GM12873 (cell line): Measurements from ENCODE around the gene MTERF4.

Experiments
- CTCF ChIP-seq: IDR thresholded peaks from 2 replicates; pipeline ENCODE4 v1.5.1; 2012; ENCODE audit warnings: low read depth, mild to moderate bottlenecking, moderate library complexity, low read length, control low read depth; ENCODE audit not compliant: insufficient read depth; ENCODE audit errors: missing control alignments

MTERF4 gene

DNA sequence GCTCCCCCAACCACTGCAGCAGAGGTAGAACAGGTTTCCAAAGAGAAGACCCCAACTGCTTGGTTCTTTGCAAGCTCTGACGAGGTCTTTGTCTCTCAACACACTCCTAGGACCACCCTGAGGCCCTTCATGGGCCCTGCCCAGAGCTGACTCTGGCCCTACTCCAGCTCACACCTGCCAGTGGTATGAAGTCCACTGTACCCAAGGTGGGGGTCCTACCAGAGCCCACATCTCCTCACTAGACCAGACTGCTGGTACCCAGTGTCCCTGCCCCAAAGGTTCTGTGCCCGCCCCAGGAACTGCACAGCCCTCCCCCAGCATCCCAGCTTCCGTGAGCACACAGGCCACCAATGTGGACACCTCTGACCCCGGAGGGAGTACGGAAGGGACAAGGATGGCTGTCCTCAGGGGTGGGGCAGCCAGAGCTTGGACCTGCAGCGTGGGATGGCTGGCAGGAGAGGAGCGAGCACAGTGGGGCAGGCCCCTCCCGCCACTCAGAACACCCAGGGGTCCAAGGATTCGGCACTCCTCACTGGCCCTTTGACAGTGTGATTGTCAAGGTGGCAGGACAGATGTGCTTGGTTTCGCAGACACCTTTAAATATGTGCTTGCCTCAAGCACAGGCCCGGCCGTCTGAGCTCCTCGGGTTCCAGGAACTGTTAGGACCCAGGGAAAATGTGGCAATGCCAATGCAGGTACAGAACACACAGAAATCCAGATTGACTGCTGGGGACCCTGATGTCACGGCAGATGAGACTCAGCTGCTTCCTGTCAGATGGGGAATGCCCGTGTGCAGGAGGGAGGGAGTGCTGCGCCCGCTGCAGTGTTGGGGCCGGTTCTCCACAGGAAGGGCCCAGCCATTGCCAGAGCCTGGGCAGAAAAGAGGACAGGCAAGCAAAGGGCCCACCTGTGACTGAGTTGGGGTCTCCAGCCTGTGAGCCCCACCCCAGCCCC is 51.2 kb downstream of the MTERF4 start:
- TF ChIP-seq CTCF = no peak

DNA sequence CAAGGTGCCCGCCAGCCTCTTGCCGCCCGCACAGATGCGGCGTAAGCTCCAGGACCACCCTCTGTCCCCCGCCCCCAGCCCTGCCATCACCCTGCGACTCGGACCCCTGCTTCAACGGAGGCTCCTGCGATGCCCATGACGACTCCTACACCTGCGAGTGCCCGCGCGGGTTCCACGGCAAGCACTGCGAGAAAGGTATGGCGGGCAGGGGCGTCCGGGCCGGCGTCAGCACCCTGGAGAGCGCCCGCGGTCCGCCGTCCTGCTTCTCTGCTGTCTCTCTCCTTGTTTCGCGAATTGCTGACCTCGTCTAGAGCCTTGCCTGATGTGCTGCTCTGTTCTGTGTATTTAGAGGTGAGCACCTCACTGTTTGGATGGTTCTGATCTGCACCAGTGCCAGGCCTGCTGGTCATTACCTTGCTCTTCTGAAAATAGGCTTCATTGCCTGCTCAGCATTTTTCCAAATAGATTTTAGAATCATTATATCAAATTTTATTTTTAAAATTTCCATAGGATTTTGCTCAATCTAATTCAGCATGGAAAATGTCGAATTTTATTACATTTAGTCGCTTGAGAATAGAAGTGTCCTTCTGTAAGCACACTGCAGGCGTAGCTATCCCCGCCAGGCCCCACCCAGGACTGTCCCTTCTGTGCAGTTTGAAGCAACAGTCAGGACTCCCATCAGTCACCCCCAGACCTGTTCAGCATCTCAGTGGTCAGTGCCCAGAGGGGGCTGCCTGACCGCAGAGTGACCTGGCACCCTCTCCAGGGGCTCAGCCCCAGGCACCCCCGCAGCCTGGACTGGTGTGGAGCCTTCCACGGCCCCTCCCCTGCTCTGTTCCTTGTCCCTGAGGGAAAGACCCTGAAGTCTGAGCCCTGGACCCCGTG is 52.1 kb downstream of the MTERF4 start:
- no peak for TF ChIP-seq CTCF

DNA sequence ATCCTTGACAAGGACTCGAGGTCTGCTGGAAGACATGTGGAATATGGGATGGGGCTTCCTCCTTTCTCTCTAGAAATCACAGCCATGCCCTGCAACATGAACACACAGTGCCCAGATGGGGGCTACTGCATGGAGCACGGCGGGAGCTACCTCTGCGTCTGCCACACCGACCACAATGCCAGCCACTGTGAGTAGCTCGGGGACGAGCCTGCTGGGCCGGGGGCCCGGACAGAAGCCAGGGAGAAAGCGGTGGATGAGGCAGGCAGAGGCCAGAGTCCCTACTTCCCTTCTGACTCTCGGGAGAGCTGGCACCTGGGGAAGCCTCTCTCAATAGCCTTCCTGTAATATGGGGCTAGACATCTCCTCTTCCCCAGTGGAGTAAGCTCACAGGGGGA is 53.1 kb downstream of the MTERF4 start:
- TF ChIP-seq CTCF = no peak

DNA sequence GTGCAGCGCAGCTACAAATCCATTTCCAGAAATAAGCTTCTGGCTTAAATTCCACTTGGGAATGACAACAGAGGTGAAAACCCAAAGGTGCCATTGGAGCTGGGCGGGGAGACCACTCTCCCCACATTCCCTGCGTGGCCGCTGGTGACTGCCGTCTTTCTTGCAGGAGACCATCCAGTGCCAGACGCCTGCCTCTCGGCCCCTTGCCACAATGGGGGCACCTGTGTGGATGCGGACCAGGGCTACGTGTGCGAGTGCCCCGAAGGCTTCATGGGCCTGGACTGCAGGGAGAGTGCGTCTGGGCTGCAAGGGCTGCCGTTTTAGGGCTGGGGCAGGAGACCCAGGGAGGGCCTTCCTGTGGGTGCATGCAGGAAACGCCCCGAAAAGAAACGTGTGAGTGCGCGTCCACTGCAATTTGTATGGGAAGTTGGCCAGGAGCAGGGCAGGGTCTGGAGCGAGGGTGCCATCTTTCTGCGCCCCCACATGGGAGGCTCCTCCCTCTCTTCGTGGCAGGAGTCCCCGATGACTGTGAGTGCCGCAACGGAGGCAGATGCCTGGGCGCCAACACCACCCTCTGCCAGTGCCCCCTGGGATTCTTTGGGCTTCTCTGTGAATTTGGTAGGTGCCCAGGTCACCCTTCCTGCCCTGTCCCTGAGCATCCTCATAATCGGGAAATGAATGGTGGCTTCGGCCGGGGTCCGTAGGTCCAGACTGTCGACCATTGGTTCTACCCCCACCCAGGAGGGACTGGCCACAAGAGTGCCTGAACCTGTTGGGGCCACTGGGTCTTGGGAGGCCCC is 53.7 kb downstream of the MTERF4 start:
- TF ChIP-seq CTCF = no peak

- no peak for TF ChIP-seq CTCF
Observed at GRCh38 chr2:241047253-241048010, 54.7 kb downstream of the MTERF4 start.
